SK-N-SH (cell line): Measurements from ENCODE around the gene SLC46A2. TPM values are rescaled to one million over a fixed set of nuclear protein-coding genes. Genes with fewer than 3 reads are reported as not detected.

Source experiments
- CTCF ChIA-PET: fragments of 300-600, 350-600 bp; formaldehyde crosslinking; extraction: SDS; loops from one replicate; lab custom pipeline; 2021; lab: Yijun Ruan, JAX
- POLR2A ChIA-PET: fragments of 350-600 bp; sonication (Branson Sonifier 250); formaldehyde crosslinking; extraction: SDS; loops from one replicate; lab custom pipeline; 2020; ENCODE audit warnings: antibody characterized with exemption, inconsistent platforms; lab: Yijun Ruan, JAX
- DNase-seq: peaks from one replicate; pipeline ENCODE4 v3.0.0; 2012
- H2AFZ ChIP-seq: fragments of 200-600 bp; sonication (generic); 2 replicates; pipeline ENCODE4 v1.8.1; 2016; ENCODE audit warnings: antibody characterized with exemption, mild to moderate bottlenecking, low read depth
- H3F3A ChIP-seq: fragments of 200-600 bp; sonication (generic); replicated peaks from 2 replicates; pipeline ENCODE3; 2016; ENCODE audit warnings: antibody characterized with exemption, mild to moderate bottlenecking; ENCODE audit not compliant: insufficient read depth
- H3K27ac ChIP-seq, 2 experiments: fragments of 200-500 bp in 1 of 2; fragments of 200-600 bp in 1 of 2; sonication (Bioruptor generic) in 1 of 2; sonication (generic), shearing (Covaris generic) in 1 of 2; 2 replicates each; pipeline versions ENCODE4 v1.5.1 to v1.6.1; 2014 to 2016; ENCODE audit warnings: low read depth in 2 of 2, inconsistent platforms in 1 of 2, low read length in 1 of 2, mild to moderate bottlenecking in 1 of 2, mixed read lengths in 1 of 2
- H3K27me3 ChIP-seq: fragments of 200-600 bp; sonication (generic), shearing (Covaris generic); 2 replicates; pipeline ENCODE4 v1.6.1; 2016; ENCODE audit warnings: mixed run types; ENCODE audit not compliant: insufficient read depth
- H3K36me3 ChIP-seq, 2 experiments: fragments of 200-500 bp in 1 of 2; fragments of 200-600 bp in 1 of 2; sonication (Bioruptor generic) in 1 of 2; sonication (generic) in 1 of 2; replicated peaks in 1 of 2; 2 replicates each; pipeline versions ENCODE3 to v1.5.1; 2014 to 2016; ENCODE audit warnings: low read length in 1 of 2, mild to moderate bottlenecking in 1 of 2; ENCODE audit not compliant: insufficient read depth in 2 of 2, control insufficient read depth in 1 of 2
- H3K4me1 ChIP-seq, 2 experiments: fragments of 200-500 bp in 1 of 2; fragments of 200-600 bp in 1 of 2; sonication (Bioruptor generic) in 1 of 2; sonication (generic), shearing (Covaris generic) in 1 of 2; 2 replicates each; pipeline versions ENCODE4 v1.5.1 to v1.6.1; 2014 to 2016; ENCODE audit warnings: low read depth in 1 of 2, low read length in 1 of 2, mixed run types in 1 of 2; ENCODE audit not compliant: insufficient read depth in 2 of 2, control insufficient read depth in 1 of 2
- H3K4me2 ChIP-seq: fragments of 200-600 bp; sonication (generic), shearing (Covaris generic); 2 replicates; pipeline ENCODE4 v1.6.1; 2017; ENCODE audit warnings: mixed run types
- H3K4me3 ChIP-seq, 2 experiments: fragments of 200-500 bp in 1 of 2; fragments of 200-600 bp in 1 of 2; sonication (Bioruptor generic) in 1 of 2; sonication (generic), shearing (Covaris generic) in 1 of 2; 2 replicates each; pipeline versions ENCODE4 v1.5.1 to v1.8.1; 2014 to 2016; ENCODE audit warnings: low read depth in 2 of 2, inconsistent platforms in 1 of 2, low read length in 1 of 2, mild to moderate bottlenecking in 1 of 2, mixed read lengths in 1 of 2, moderate library complexity in 1 of 2
- H3K79me2 ChIP-seq: fragments of 200-600 bp; sonication (generic); 2 replicates; pipeline ENCODE4 v1.8.1; 2017; ENCODE audit warnings: mild to moderate bottlenecking; ENCODE audit not compliant: insufficient read depth
- H3K9ac ChIP-seq: fragments of 200-600 bp; sonication (generic); 2 replicates; pipeline ENCODE4 v1.6.1; 2017; ENCODE audit warnings: mixed run types
- H3K9me2 ChIP-seq: fragments of 200-600 bp; sonication (generic); 2 replicates; pipeline ENCODE4 v1.6.1; 2017; ENCODE audit warnings: mixed run types
- H3K9me3 ChIP-seq: fragments of 200-600 bp; sonication (generic); 2 replicates; pipeline ENCODE4 v1.6.1; 2017; ENCODE audit warnings: mixed run types, mild to moderate bottlenecking, moderate library complexity
- H4K20me1 ChIP-seq: fragments of 200-600 bp; sonication (generic); 2 replicates; pipeline ENCODE4 v1.6.1; 2017; ENCODE audit warnings: mild to moderate bottlenecking, mixed run types; ENCODE audit not compliant: insufficient read depth
- ELF1 ChIP-seq: IDR thresholded peaks from 2 replicates; pipeline ENCODE4 v1.4.0; 2012
- EP300 ChIP-seq, 2 experiments: IDR thresholded peaks; 2 replicates each; pipeline versions ENCODE4 v1.4.0 to v1.6.1; 2012; ENCODE audit warnings: borderline replicate concordance in 1 of 2, low read depth in 1 of 2, low read length in 1 of 2
- EZH2phosphoT487 ChIP-seq: fragments of 200-600 bp; sonication (generic); IDR thresholded peaks from 2 replicates; pipeline ENCODE4 v1.6.1; 2017; ENCODE audit warnings: low read depth, mixed run types, mild to moderate bottlenecking, antibody characterized with exemption, moderate library complexity, borderline replicate concordance
- FOXJ3 ChIP-seq: sonication (generic); formaldehyde crosslinking; IDR thresholded peaks from 2 replicates; pipeline ENCODE4 v1.5.1; 2020; ENCODE audit warnings: mild to moderate bottlenecking, missing genetic modification reagents
- FOXM1 ChIP-seq: IDR thresholded peaks from 2 replicates; pipeline ENCODE4 v1.4.0; 2012; ENCODE audit warnings: low read depth, mild to moderate bottlenecking
- JUND ChIP-seq: IDR thresholded peaks from 2 replicates; pipeline ENCODE4 v1.4.0; 2012
- NFIC ChIP-seq: IDR thresholded peaks from 2 replicates; pipeline ENCODE4 v1.4.0; 2012; ENCODE audit warnings: borderline replicate concordance
- PBX3 ChIP-seq: IDR thresholded peaks from 2 replicates; pipeline ENCODE4; 2012
- POLR2AphosphoS5 ChIP-seq: IDR thresholded peaks from 2 replicates; pipeline ENCODE4 v1.6.1; 2012; ENCODE audit warnings: low read depth, low read length
- RAD21 ChIP-seq: IDR thresholded peaks from 2 replicates; pipeline ENCODE4 v1.6.1; 2012; ENCODE audit warnings: mild to moderate bottlenecking, low read length
- RCOR1 ChIP-seq: fragments of 150-350 bp; IDR thresholded peaks from 2 replicates; pipeline ENCODE4 v1.6.1; 2017; ENCODE audit warnings: antibody characterized with exemption, low read length
- REST ChIP-seq: IDR thresholded peaks from 2 replicates; pipeline ENCODE4 v1.6.1; 2012; ENCODE audit warnings: mild to moderate bottlenecking, low read depth, low read length, moderate library complexity
- RXRA ChIP-seq: IDR thresholded peaks from 2 replicates; pipeline ENCODE4 v1.4.0; 2012; ENCODE audit warnings: low read depth, mild to moderate bottlenecking, borderline replicate concordance
- TAF1 ChIP-seq: IDR thresholded peaks from 2 replicates; pipeline ENCODE4 v1.6.1; 2012; ENCODE audit warnings: low read depth, mild to moderate bottlenecking, low read length, moderate library complexity, borderline replicate concordance
- TCF12 ChIP-seq: IDR thresholded peaks from 2 replicates; pipeline ENCODE4 v1.4.0; 2012
- USF2 ChIP-seq: fragments of 150-350 bp; IDR thresholded peaks from 2 replicates; pipeline ENCODE4 v1.6.1; 2017; ENCODE audit warnings: antibody characterized with exemption, low read length, low read depth, borderline replicate concordance
- ZBTB33 ChIP-seq: IDR thresholded peaks from 2 replicates; pipeline ENCODE4 v1.4.0; 2012; ENCODE audit warnings: low read depth, borderline replicate concordance
- WGBS: methylation state at CpG from one replicate; pipeline ENCODE4 v1.1.6; 2017; ENCODE audit warnings: low lambda C conversion rate; 5-methylcytosine and 5-hydroxymethylcytosine counted together
- polyA plus RNA-seq, 3 experiments: library from polyadenylated mRNA; depleted of rRNA; stranded (reverse); fragments of >200 nt; gene quantifications; 2 replicates each; pipeline ENCODE4 v1.2.3, GENCODE V29; 2012

SLC46A2 gene
- polyA plus RNA-seq, 1 of the 3 experiments (the other 2 are of a cell fraction) = not detected

- no peak overlapping the region for H3K9ac ChIP-seq
- H3K27me3 ChIP-seq = no peaks in the 10 kb centered on the region
- TF ChIP-seq ZBTB33 (no peak), POLR2AphosphoS5 (no peak), FOXM1 (no peak), RXRA (no peak), EZH2phosphoT487 (no peak), NFIC (no peak), FOXJ3 (no peak), REST (no peak), EP300 (IDR thresholded peaks at IDR 0.05; ENCODE audit: borderline replicate concordance in 1 of 2, low read depth in 1 of 2, low read length in 1 of 2) (no peak), PBX3 (no peak), RAD21 (no peak), ELF1 (no peak), TAF1 (no peak), JUND (no peak), RCOR1 (no peak), USF2 (no peak), TCF12 (no peak)
- TF ChIP-seq, all 33 proteins: peak for 0
- no peaks in the 10 kb centered on the region for H3K9me3 ChIP-seq
- H3K79me2 ChIP-seq = no peaks in the 10 kb centered on the region
- H4K20me1 ChIP-seq = no peaks in the 10 kb centered on the region
- ChIA-PET CTCF (interaction anchor here (1.4 to 1.5 kb wide), 2 partner anchors 9 to 12 kb away, joined by 5 read pairs; no protein-coding TSS in a partner anchor), POLR2A (no interaction called here)
- 75% methylated on average over 3 of the region's 4 CpGs for WGBS
- no peak overlapping the region for H3K4me2 ChIP-seq
- no peaks in the 10 kb centered on the region for H3F3A ChIP-seq
- H2AFZ ChIP-seq = no peak overlapping the region
- H3K4me1 ChIP-seq = peaks cover 0 to 5% of the 10 kb centered on the region in 2 experiments; a peak in 1 of 4 replicates
- no peak overlapping the region for H3K4me3 ChIP-seq
- no peak overlapping the region for H3K27ac ChIP-seq
- no peaks in the 10 kb centered on the region for H3K36me3 ChIP-seq
- no peak for DNase-seq
- H3K9me2 ChIP-seq = no peaks in the 10 kb centered on the region
Observed at GRCh38 chr9:112886351-112886750, 4.3 kb downstream of the SLC46A2 start.
